K562 (cell line): Measurements from ENCODE around the gene ROBO2. TPM values are rescaled to one million over a fixed set of nuclear protein-coding genes. Genes with fewer than 3 reads are reported as not detected.

Source experiments
- ATAC-seq: fragments of 200-7000 bp; cut with Tn5 transposase; 3 replicates; pipeline ENCODE4 v1.9.1; 2020; ENCODE audit warnings: moderate library complexity
- BruUV-seq: library from RNA; stranded (reverse); fragments of 400-500 nt; replicated peaks from 2 replicates; lab custom pipeline; 2021; lab: Mats Ljungman, UMichigan
- CTCF ChIA-PET: fragments of 300-600 bp; formaldehyde crosslinking; extraction: SDS; loops from one replicate; lab custom pipeline; 2021; ENCODE audit warnings: low intra/inter-chr PET ratio; lab: Yijun Ruan, JAX
- POLR2A ChIA-PET: fragments of 300-600, 350-650 bp; sonication (Branson Sonifier 250); formaldehyde crosslinking; extraction: SDS; loops from one replicate; lab custom pipeline; 2021; ENCODE audit warnings: antibody characterized with exemption, inconsistent platforms; lab: Yijun Ruan, JAX
- DNase-seq, 4 experiments: peaks; one replicate each; pipeline versions ENCODE4 v3.0.0 to v3.0.0-alpha.2; 2011 to 2018; ENCODE audit warnings: low spot score in 3 of 4, mixed read lengths in 3 of 4; ENCODE audit errors: extremely low read depth in 1 of 4
- FAIRE-seq: peaks from 2 replicates; lab custom pipeline; 2011; peaks lifted over from hg19 to GRCh38; lab: Jason Lieb, UNC
- H2AFZ ChIP-seq: 2 replicates; pipeline ENCODE4 v1.6.0; 2011; ENCODE audit warnings: low read depth, low read length, control low read depth, inconsistent platforms
- H3K27ac ChIP-seq: fragments of 200-600 bp; 3 replicates; pipeline ENCODE4 v1.8.0; 2011; ENCODE audit warnings: low read depth, mild to moderate bottlenecking, control low read depth, inconsistent platforms, low read length, moderate library complexity, mixed read lengths; ENCODE audit errors: extremely low read depth
- H3K27me3 ChIP-seq, 2 experiments: fragments of 300-600 bp in 1 of 2; 2 replicates in 1 of 2; 3 replicates in 1 of 2; pipeline versions ENCODE4 v1.6.0 to v1.8.0; 2011; ENCODE audit warnings: inconsistent platforms in 2 of 2, low read length in 2 of 2, mild to moderate bottlenecking in 1 of 2, mixed read lengths in 1 of 2, moderate library complexity in 1 of 2; ENCODE audit not compliant: control insufficient read depth in 2 of 2, insufficient read depth in 2 of 2
- H3K36me3 ChIP-seq: fragments of 300-600 bp; 3 replicates; pipeline ENCODE4 v1.8.0; 2011; ENCODE audit warnings: mild to moderate bottlenecking, low read length, inconsistent platforms; ENCODE audit not compliant: control insufficient read depth, insufficient read depth
- H3K4me1 ChIP-seq, 2 experiments: fragments of 200-600 bp in 1 of 2; replicated peaks in 1 of 2; 2 replicates in 1 of 2; 3 replicates in 1 of 2; pipeline versions ENCODE4 v1.5.1 to v1.8.0; 2011; ENCODE audit warnings: inconsistent platforms in 2 of 2, low read length in 2 of 2, mild to moderate bottlenecking in 1 of 2, mixed read lengths in 1 of 2, moderate library complexity in 1 of 2; ENCODE audit not compliant: control insufficient read depth in 2 of 2, insufficient read depth in 2 of 2
- H3K4me2 ChIP-seq: 2 replicates; pipeline ENCODE4 v1.6.1; 2011; ENCODE audit warnings: low read length, control low read depth, inconsistent platforms, mixed read lengths; ENCODE audit not compliant: insufficient read depth
- H3K4me3 ChIP-seq: fragments of 200-600 bp; sonication (generic), shearing (Covaris generic); 2 replicates; pipeline ENCODE4 v1.5.1; 2016; ENCODE audit warnings: control low read depth, inconsistent platforms
- H3K79me2 ChIP-seq: fragments of 200-600 bp; 3 replicates; pipeline ENCODE4 v1.8.0; 2011; ENCODE audit warnings: low read length, inconsistent platforms; ENCODE audit not compliant: control insufficient read depth, insufficient read depth
- H3K9ac ChIP-seq, 2 experiments: 2 replicates each; pipeline versions ENCODE4 v1.6.0 to v1.6.1; 2011; ENCODE audit warnings: low read depth in 2 of 2, low read length in 2 of 2, control low read depth in 1 of 2, inconsistent platforms in 1 of 2, mild to moderate bottlenecking in 1 of 2, mixed read lengths in 1 of 2; ENCODE audit not compliant: insufficient read depth in 1 of 2
- H3K9me1 ChIP-seq: one replicate; pipeline ENCODE4 v1.6.0; 2011; ENCODE audit warnings: inconsistent platforms, mild to moderate bottlenecking, low read length, moderate library complexity; ENCODE audit not compliant: control insufficient read depth, insufficient read depth
- H3K9me3 ChIP-seq: replicated peaks from 2 replicates; pipeline ENCODE4 v1.5.1; 2011; ENCODE audit warnings: low read depth, low read length, inconsistent platforms; ENCODE audit not compliant: control insufficient read depth, insufficient read depth
- H4K20me1 ChIP-seq: replicated peaks from 2 replicates; pipeline ENCODE4 v1.6.1; 2011; ENCODE audit warnings: low read length, inconsistent platforms, mixed read lengths; ENCODE audit not compliant: control insufficient read depth, insufficient read depth
- CTBP1 ChIP-seq: fragments of 450-650 bp; IDR thresholded peaks from 2 replicates; pipeline ENCODE4 v1.6.1; 2016; ENCODE audit warnings: borderline replicate concordance
- DPF2 ChIP-seq: fragments of 450-650 bp; IDR thresholded peaks from 2 replicates; pipeline ENCODE4 v1.6.1; 2016
- FOS ChIP-seq: IDR thresholded peaks from 3 replicates; pipeline ENCODE4 v1.6.1; 2011; ENCODE audit not compliant: insufficient read length; ENCODE audit errors: extremely low read depth
- MAZ ChIP-seq, 2 experiments: fragments of 450-650 bp in 1 of 2; sonication (generic) in 1 of 2; formaldehyde crosslinking; IDR thresholded peaks in 1 of 2; conservative IDR thresholded peaks in 1 of 2; 2 replicates each; pipeline versions ENCODE4 v1.4.0 to v1.5.0; 2020; ENCODE audit warnings: mild to moderate bottlenecking in 1 of 2, missing genetic modification reagents in 1 of 2
- NCOA2 ChIP-seq, 2 experiments: fragments of 450-650 bp; IDR thresholded peaks; 2 replicates each; pipeline ENCODE4 v1.6.1; 2018; ENCODE audit warnings: mild to moderate bottlenecking in 2 of 2, moderate library complexity in 1 of 2; ENCODE audit not compliant: partially characterized antibody in 2 of 2
- TSC22D4 ChIP-seq: fragments of 450-650 bp; IDR thresholded peaks from 2 replicates; pipeline ENCODE4 v1.6.1; 2016; ENCODE audit warnings: missing genetic modification characterization, missing biosample characterization, control low read depth
- ZNF436 ChIP-seq: fragments of 250-450, 450-650 bp; sonication (Bioruptor Pico); formaldehyde crosslinking; IDR thresholded peaks from 2 replicates; pipeline ENCODE4 v1.7.0; 2020; ENCODE audit warnings: mild to moderate bottlenecking
- ZNF668 ChIP-seq: fragments of 250-450 bp; sonication (Bioruptor Pico); IDR thresholded peaks from 2 replicates; pipeline ENCODE4 v1.8.0; 2022; ENCODE audit warnings: mild to moderate bottlenecking, inconsistent platforms
- WGBS: fragments of 100-300 bp; shearing (Covaris generic); methylation state at CpG from one replicate; pipeline ENCODE4 v1.1.6; 2016; ENCODE audit warnings: low coverage, mixed read lengths; ENCODE audit not compliant: insufficient coverage; ENCODE audit errors: missing lambda C conversion rate; 5-methylcytosine and 5-hydroxymethylcytosine counted together
- in situ Hi-C: fragments of 300-500 bp; cut with MboI; formaldehyde crosslinking; loops from 4 replicates; pipeline ENCODE4 v1.15.0; 2018; ENCODE audit warnings: inconsistent platforms, mixed read lengths
- intact Hi-C: fragments of 100-400 bp; cut with micrococcal nuclease; formaldehyde crosslinking; loops from 2 replicates; pipeline ENCODE4 v1.14.2; 2022
- polyA plus RNA-seq, 8 experiments: library from polyadenylated mRNA; depleted of rRNA in 4 of 8; stranded (reverse) in 5 of 8; unstranded in 3 of 8; fragments of >200 nt; fragmentation: Nextera tagmentation in 2 of 8; fragmentation: Illumina TruSeq in 1 of 8; extraction: Ambion mirVana in 2 of 8; extraction: Trizol in 1 of 8; gene quantifications; 2 replicates each; pipeline versions ENCODE4 v1.2.1 to v1.2.3, GENCODE V29; 2011 to 2014; ENCODE audit warnings: inconsistent platforms in 1 of 8, missing spikeins in 1 of 8
- total RNA-seq, 7 experiments: library from RNA; depleted of rRNA in 6 of 7; stranded (reverse); fragments of >200 nt in 6 of 7; fragmentation: Illumina TruSeq in 2 of 7; extraction: Trizol in 2 of 7; gene quantifications; 2 replicates each; pipeline versions ENCODE4 v1.2.1 to v1.2.3, GENCODE V29; 2011 to 2021; ENCODE audit warnings: low replicate concordance in 1 of 7
- TF ChIP-seq, protein P1 (sequence below): fragments of 250-450 bp; sonication (Bioruptor Pico); IDR thresholded peaks from 2 replicates; pipeline ENCODE4 v1.4.0; 2020; ENCODE audit warnings: mild to moderate bottlenecking
- TF ChIP-seq, protein P2 (sequence below), 2 experiments: IDR thresholded peaks; 2 replicates each; pipeline ENCODE4 v1.6.1; 2011; ENCODE audit warnings: borderline replicate concordance in 1 of 2, control low read depth in 1 of 2, low read depth in 1 of 2, low read length in 1 of 2, mild to moderate bottlenecking in 1 of 2, mixed read lengths in 1 of 2, moderate library complexity in 1 of 2; ENCODE audit not compliant: insufficient read depth in 1 of 2, insufficient read length in 1 of 2, poor library complexity in 1 of 2, severe bottlenecking in 1 of 2; ENCODE audit errors: extremely low read depth in 1 of 2

Gene ROBO2
- total and polyA plus RNA-seq, 9 of the 15 experiments (the other 6 are each of a cell fraction or from before 2014, with no cell fraction given), result 0.84 to 3.0 (median 1.7) TPM

DNA sequence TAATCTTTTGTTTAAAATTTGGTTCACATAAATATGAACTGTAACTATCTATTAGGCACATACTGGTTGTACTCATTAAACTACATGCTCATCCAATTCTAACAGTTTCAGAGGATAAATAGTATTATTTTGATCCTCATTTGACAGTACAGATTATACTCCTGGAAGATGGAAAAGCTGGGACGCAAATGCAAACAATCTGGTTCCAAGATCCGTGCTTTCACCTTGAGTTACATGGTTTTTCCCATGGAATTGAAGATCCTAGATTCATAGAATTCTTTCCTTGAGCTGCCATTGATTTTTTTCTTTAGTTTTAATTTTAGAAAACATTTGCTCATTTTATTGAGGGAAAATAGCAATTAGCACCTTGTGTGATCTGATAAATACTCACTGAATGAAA is 285.8 kb downstream of the ROBO2 start:
- in situ Hi-C loops, result no loop called here
- TF ChIP-seq ZNF436, result no peak
- TF ChIP-seq NCOA2 (IDR thresholded peaks at IDR 0.05; ENCODE audit: partially characterized antibody in 2 of 2), result no peak
- no peak for TF ChIP-seq FOS
- no peak for TF ChIP-seq ZNF668
- no peak for TF ChIP-seq TSC22D4 (tag)
- TF ChIP-seq, protein P1, sequence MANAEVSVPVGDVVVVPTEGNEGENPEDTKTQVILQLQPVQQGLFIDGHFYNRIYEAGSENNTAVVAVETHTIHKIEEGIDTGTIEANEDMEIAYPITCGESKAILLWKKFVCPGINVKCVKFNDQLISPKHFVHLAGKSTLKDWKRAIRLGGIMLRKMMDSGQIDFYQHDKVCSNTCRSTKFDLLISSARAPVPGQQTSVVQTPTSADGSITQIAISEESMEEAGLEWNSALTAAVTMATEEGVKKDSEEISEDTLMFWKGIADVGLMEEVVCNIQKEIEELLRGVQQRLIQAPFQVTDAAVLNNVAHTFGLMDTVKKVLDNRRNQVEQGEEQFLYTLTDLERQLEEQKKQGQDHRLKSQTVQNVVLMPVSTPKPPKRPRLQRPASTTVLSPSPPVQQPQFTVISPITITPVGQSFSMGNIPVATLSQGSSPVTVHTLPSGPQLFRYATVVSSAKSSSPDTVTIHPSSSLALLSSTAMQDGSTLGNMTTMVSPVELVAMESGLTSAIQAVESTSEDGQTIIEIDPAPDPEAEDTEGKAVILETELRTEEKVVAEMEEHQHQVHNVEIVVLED (CRISPR knock-in tag), result no peak
- no peak for TF ChIP-seq MAZ (CRISPR knock-in tag; conservative IDR thresholded peaks at IDR 0.05 in 1 of 2, IDR thresholded peaks at IDR 0.05 in 1 of 2)
- TF ChIP-seq CTBP1, result no peak
- no peak for TF ChIP-seq DPF2
- TF ChIP-seq, protein P2, sequence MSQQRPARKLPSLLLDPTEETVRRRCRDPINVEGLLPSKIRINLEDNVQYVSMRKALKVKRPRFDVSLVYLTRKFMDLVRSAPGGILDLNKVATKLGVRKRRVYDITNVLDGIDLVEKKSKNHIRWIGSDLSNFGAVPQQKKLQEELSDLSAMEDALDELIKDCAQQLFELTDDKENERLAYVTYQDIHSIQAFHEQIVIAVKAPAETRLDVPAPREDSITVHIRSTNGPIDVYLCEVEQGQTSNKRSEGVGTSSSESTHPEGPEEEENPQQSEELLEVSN (IDR thresholded peaks at IDR 0.05; ENCODE audit: borderline replicate concordance in 1 of 2, extremely low read depth in 1 of 2, insufficient read depth in 1 of 2, insufficient read length in 1 of 2, low read depth in 1 of 2, low read length in 1 of 2, poor library complexity in 1 of 2, severe bottlenecking in 1 of 2), result no peak

More for the DNA sequence above, 285.8 kb downstream of the ROBO2 start:
- Histone ChIP-seq H3K9me3 (no peaks in the 10 kb centered on the region), H4K20me1 (no peaks in the 10 kb centered on the region), H2AFZ (no peak overlapping the region), H3K36me3 (no peaks in the 10 kb centered on the region), H3K9me1 (no peaks in the 10 kb centered on the region), H3K4me1 (no peaks in the 10 kb centered on the region), H3K27me3 (no peaks in the 10 kb centered on the region), H3K4me3 (no peak overlapping the region), H3K79me2 (no peaks in the 10 kb centered on the region), H3K27ac (no peak overlapping the region), H3K4me2 (no peak overlapping the region), H3K9ac (no peak overlapping the region)
- ChIA-PET CTCF (no interaction called here), POLR2A (no interaction called here)
- intact Hi-C loops, result no loop called here
- FAIRE-seq (no peak), DNase-seq (no peak), ATAC-seq (no peak)
- no TSS peak for BruUV-seq
- WGBS, result 12% methylated on average over 2 of the region's 2 CpGs
